GM19467 (cell line): ENCODE results near the gene A4GALT.
A peak's percentile ranks its signal among the peaks of the same experiment; 100 is the strongest.
"Not testable (repeated sequence)": the region's sequence is repeated elsewhere in the genome, so short reads cannot be mapped to it uniquely, and the experiment has no call there.

ENCODE experiments used
- ATAC-seq: cut with Tn5 transposase; IDR thresholded peaks from one replicate; pipeline ENCODE4 v1.9.1; 2021; ENCODE audit warnings: mild to moderate bottlenecking, moderate library complexity; ENCODE audit not compliant: unreplicated experiment

Gene A4GALT, protein sequence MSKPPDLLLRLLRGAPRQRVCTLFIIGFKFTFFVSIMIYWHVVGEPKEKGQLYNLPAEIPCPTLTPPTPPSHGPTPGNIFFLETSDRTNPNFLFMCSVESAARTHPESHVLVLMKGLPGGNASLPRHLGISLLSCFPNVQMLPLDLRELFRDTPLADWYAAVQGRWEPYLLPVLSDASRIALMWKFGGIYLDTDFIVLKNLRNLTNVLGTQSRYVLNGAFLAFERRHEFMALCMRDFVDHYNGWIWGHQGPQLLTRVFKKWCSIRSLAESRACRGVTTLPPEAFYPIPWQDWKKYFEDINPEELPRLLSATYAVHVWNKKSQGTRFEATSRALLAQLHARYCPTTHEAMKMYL

DNA sequence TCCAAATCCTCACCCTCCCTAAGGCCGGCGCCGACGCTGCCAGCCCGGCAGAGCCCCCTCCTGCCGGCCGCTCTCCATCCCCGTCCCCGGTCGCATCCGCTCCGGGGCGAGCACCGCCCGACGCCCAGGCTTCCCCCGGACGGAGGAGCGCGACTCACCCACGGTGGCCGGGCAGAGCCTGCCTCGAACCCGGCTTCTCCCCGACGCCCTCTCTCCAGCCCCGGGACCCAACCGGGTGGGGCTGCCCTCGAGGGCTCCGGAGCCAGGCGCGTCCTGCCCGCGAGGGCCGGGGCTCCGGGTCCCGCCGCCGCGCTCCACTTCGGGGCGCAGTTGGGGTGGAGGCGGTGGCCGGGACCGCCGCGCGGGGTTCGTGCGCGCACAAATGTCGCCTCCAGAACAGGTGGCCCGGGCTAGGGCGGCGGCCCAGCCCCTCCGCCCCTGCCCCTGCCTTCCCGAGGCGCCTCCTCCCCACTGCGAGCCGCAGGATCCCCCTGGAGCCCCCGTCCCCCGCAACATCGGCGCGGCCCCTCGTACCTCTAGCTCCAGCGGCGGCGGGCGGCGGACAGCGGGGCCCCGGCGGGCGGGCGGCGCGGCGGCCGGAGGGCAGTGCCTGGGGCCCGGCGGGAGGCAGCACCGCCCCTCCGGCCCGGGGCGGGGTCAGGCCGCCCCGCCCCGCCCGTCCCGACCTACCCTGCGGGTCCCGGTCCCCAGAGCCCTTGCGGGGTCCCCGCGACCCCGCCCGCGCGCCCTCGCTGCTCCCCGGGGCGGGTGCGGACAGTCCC, at the start of gene A4GALT:
TSS of gene A4GALT (minus strand) at position 608 of the 782 bp plus-strand sequence. CDS start 26,919 bp downstream, outside the sequence.
- no peak for ATAC-seq

DNA sequence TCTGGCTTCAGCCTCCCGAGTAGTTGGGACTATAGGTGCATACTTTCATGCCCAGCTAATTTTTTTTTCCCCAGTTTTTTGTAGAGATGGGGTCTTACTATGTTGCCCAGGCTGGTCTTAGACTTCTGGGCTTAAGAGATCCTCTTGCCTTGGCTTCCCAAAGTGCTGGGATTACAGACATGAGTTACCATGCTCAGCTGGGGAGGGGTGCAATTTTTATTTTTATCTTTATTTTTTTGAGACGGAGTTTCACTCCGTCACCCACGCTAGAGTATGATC, 49.7 kb upstream of the A4GALT start:
- no peak for ATAC-seq

DNA sequence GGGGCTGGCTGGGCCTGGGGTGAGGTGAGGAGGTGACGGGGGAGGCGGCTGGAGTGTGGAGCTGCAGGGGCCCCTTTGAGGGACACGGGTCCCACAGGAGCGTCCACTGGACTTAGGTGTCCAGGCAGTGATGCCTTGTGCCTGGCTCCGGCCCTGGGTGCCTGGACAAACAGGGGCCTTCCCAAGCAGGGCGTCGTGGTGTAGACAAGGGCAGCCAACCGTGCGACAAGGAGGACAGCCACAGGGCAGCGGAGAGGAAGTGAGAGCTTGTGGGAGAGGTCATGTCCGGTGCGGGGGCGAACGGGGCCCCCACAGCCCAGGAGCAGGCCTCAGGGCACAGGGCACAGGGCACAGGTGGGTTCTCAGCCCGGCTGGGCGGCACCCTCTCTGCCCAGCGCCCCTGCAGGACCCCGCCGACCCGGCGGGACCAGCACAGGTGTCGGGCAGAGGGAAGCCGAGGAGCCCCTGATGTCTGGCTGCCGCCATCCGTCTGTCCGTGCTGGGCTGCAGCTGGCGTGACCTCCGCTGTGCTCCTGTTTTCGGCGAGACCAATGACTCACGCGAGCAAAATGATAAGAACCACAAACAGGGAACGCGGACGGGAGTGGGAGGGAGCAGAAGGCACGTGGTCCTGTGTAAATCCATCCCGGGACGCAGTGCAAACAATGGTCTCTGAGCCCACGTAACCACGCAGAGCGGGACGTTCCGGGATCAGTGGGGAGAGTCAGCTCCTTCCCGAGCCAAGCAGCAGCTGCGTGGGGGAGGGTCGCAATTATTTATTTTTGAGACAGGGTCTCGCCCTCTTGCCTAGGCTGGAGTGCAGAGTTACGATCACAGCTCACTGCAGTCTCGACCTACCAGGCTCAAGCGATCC, 49.1 kb upstream of the A4GALT start:
- ATAC-seq = peak; percentile 72

DNA sequence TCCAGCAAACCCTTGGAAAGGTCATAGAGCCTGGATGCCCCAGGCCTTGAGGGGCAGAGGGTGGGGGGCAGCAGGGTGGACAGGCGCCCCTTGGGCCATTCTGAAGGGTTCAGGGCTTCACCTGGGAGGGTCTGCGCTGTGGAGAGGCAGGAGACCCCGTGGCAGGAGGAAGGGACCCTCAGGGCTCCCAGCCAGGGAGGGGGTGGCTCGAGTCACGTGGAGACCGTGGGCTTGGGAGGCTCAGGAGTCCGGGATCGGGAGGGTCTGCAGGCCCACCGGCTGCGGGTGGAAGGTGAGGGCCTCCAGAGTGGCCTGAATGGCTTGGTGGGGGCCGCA, 48.5 kb upstream of the A4GALT start:
- ATAC-seq = peak; percentile 5

DNA sequence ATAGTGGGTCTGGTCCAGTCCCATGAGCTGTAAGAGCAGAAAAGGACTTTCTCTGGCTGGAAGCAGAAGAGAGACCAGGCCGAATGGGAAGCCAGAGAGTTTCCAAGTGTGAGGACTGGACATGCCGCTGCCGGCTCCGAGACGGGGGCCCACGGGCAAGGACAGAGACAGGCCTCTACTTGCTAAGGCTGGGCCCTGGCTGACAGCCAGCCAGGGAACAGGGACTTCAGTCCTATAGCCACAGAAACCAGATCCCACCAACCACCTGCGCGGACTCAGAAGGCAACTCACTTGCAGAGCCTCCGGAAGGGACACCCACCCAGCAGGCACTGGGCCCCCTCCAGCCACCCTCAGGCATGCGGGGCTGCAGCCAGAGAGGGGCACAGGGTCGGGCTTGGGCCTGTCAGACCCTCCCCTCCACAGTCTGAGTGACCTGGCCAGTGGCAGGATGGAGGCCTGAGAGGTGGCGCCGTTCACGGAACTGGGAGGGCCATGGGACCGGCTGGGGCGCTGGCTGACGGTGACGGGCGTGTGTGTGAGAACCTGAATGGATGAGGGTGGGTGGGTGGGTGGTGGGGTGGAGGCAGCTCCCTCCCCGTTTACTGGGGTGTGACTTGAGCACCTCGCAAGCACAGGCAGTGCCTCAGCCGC, 47.8 kb upstream of the A4GALT start:
- no peak for ATAC-seq

DNA sequence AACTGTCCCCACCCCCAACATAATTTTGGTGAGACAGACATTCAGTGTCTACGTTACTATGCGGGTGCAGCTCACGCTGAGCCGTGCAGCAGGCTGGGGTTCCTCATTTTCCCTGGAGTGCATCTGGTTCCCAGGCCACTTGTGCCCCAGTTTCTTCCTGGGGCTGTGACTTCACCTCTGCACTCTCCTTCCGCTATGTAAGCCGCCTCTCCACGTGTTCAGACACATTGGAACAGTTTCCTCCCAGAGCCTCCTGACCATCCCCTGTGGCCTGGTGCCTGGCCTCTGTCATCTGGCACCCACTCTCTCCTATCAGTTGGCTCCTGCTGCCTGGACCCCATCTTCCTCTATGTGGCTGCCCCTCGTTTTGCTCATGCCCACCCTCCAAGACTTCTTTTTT, 46.2 kb upstream of the A4GALT start:
- ATAC-seq = no peak

DNA sequence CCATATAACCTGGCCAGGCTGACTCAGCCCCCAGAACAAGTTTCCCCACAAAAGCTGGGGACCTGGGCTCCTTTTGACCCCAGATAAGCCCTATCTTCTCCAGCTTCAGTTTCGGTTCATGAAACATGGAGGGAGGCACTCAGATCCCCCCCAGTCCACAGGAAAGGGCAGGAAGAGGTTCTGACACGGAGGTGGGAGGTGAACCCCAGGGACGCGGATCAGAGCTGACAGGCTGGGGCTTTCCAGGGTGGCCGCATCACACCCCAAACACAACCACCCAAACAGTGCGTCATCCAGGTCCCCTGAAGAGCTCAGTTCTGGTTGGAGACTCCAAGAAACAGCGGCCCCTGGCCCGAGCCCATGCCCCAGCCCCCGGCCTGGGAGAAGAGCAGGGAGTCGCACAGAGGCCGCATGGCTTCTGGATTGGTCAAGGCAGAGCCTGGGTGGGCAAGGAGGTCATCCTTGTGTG, 44.3 kb upstream of the A4GALT start:
- ATAC-seq = no peak

DNA sequence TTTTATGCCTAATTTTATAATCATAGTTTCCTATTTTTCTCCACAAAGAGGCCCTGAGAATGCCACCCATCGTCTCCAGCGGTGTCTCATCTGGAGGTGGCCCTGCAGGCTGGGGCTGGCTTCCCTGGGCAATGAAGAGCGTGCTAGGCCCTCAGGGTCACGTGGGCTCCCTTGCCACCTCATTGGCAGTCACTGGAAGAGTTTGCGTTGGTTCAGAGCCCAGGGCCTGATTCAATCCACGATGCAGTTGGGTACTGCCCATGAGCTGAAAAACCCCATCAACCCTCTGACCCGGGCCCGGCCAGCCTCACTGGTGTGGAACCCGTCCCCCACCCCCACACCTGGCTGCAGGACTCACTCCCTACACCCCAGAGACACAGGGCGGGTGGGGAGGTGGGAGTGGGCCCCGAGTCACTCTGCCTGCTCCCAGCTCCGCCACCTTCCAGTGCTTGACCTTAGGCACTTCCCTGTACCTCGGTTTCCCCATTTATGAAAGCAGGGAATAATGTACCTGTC, 43.4 kb upstream of the A4GALT start:
- ATAC-seq = no peak

DNA sequence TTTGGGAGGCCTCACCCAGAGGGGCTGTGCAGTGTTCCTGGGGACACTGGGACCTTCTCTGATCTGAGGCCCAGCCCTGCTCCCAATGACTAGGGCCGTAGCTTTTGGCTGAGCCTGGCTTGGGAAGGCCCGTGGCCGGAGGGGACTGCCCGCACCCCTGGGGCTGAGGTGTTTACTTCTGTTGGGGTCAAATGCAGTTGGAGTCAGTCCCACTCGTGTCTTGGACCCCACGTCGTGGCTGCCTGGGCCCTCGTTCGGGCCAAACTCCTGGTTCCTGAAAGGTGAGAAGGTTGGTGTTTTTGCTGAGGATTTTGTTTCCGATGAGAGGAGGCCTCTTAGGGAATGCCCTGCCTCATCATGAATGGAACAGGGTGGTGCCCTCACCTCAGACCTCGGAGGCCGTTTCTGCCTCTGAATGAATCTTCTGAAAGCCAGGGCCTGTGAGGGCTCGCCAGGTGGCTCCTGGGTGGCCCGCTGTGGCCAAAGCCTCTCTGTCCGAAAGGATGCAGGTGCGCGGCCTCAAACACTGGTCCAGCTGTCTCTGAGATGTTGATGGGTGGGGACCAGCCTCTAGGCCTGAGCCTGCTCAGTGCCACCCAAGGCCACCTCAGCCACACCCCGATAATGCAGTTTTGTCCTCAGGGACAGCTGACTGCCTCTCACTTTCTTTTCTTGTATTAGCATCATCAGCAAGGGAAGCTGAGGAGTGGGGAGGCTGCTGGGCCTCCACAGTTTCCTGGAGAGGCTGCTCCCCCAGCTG, 40.3 kb upstream of the A4GALT start:
- no peak for ATAC-seq

DNA sequence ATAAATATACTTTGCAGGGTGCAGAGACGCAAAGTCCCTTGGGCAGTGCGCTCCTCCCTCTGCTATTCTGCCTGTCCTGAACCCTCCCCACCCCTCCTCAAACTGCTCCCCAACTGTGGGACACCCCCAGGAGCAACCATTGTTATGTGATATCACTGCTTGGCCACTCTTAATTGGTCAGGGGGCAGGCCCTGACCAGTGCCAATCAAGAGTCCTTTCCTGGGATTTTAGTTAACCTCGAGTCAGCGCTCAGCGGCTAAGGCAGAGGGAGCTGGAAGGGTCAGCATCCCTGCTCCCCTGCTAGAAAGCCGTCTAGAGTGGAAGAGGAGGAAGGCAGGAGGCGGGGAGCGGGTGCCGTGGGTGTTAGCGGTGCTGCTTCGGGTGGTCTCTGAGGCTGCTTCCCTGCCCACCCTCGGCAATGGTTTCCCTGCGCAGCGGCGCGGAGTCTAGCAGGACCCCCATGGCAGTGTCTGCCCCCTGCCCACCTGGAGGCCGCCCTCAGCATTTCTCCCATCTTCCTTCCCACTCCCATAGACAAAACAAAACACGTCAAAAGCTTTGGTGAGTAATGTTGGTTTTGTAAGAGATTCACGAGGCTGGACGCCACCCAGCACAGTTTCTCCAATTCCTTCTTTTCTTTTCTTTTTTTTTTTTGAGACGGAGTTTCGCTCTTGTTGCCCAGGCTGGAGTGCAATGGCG, 38.4 kb upstream of the A4GALT start:
- ATAC-seq = no peak

DNA sequence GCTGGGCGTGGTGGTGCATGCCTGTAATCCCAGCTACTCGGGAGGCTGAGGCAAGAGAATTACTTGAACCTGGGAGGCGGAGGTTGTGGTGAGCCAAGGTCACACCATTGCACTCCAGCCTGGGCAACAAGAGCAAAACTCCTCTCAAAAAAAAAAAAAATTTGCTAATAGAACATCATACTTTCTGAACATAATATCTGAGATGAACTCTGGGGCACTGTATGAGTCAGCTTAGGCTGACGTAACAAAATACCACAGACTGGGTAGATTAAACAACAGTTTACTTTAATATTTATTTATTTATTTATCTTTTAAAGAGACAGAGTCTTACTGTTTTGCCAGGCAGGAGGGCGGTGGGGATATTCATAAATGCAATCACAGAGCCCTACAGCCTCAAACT, 34.9 kb upstream of the A4GALT start:
- ATAC-seq = not testable (repeated sequence)

DNA sequence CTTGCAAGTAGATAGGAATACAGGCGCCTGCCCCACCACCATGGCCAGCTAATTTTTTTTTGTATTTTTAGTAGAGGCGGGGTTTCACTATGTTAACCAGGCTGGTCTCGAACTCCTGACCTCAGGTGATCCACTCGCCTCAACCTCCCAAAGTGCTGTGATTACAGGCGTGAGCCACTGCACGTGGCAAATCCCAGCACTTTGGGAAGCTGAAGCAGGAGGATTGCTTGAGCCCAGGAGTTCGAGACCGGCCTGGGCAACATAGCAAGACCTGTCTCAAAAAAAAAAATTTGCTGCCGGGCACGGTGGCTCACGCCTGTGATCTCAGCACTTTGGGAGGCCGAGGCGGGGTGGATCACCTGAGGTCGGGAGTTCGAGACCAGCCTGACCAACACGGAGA, 34.5 kb upstream of the A4GALT start:
- not testable (repeated sequence) for ATAC-seq

DNA sequence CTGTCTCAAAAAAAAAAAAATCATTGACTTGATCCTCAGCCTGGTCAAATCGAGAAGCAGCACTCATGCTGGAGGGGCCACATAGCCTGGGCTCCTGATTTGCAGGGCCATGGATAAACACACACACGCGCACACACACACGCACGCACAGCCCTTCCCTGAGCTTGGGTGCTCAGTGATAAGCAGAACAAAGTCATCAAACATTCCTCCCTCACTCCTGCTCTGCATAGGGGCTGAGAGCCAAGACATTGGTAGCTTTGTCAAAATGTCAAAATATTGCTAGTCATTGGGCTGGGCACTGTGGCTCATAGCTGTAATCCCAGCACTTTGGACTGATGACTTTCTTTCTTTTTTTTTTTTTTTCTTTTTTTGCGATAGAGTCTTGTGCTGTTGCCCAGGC, 34.0 kb upstream of the A4GALT start:
- ATAC-seq = no peak

DNA sequence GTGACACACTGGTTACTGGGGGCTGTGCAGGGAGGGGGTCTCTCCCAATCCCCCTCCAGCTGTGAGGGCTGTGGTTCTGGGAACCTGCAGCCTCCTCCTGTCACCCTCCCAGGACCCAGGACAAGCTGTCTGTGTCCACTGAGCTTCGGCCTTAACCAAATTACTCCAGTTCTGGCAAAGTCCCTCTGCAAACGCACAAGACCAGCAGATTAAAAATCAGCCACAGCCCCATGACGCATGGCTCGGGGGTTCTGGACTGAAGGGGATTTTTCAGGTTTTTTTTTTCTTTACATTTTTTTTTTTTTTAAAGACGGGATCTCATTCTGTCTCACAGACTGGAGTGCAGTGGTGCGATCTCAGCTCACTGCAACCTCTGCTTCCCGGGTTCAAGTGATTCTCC, 32.2 kb upstream of the A4GALT start:
- no peak for ATAC-seq

DNA sequence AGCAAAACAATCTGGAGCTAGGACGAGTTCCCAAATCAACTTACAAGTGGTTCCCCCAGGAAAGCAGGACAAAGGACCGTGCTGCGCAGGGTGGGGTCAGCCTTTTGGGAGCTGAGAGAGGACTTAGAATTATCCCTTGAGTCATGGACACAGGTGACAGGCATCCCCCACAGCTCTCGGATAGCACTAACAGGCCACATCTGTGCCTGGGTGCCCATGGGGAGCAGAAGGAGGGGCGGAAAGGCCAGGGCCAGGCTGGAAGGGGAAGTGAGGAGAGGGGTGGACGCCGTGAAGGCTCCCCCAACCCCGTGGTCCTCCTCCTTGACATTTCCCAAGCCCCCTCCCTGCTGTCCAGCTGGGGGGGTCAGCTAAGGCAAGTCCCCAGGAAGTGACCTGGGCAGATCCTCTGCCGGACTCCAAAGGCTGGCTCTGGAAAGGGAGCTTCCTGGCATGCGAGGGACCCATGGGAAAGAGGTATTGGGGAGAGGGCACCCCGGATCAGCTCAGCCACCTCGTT, 31.6 kb upstream of the A4GALT start:
- no peak for ATAC-seq

DNA sequence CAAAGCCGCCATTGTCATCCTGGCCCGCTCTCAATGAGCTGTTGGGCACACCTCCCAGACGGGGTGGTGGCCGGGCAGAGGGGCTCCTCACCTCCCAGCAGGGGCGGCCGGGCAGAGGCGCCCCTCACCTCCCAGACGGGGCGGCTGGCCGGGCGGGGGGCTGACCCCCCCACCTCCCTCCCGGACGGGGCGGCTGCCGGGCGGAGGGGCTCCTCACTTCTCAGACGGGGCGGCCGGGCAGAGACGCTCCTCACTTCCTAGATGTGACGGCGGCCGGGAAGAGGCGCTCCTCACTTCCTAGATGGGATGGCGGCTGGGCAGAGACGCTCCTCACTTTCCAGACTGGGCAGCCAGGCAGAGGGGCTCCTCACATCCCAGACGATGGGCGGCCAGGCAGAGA, 29.8 kb upstream of the A4GALT start:
- ATAC-seq = not testable (repeated sequence)

DNA sequence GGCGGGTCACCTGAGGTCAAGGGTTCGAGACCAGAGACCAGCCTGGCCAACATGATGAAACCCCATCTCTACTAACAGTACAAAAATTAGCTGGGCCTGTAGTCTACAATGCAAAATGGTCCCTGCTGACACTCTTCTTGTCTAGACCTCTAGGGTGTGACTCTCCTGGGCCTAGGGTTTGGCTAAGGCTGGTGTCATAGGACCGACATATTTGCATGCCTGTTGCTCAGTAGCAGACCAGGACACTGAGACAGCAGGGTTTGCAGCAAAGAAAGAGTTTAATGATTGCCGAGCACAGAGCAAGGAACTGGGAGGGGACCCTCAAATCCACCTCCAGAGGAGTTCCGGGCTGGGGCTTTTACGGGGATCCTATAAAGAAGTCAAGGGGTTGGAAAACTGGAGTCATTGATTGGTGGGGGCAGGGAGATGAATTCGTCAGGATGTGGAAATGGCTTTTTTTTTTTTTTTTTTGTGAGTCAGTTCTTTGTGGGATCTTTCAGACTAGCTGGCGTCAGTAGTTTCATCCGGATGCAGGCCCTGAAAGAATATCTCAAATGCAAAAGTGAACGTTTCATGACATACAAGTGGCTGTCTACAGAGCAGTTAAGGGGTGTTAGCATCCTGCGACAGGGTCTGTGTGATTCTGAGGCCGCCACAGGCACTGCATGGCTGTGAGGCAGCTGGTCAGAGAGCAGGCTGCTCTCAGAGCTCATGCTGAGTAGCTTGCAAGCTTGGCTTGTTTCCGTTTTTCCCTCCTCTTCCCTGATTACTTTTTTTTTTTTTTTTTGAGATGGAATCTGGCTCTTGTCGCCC, 27.2 kb upstream of the A4GALT start:
- no peak for ATAC-seq

DNA sequence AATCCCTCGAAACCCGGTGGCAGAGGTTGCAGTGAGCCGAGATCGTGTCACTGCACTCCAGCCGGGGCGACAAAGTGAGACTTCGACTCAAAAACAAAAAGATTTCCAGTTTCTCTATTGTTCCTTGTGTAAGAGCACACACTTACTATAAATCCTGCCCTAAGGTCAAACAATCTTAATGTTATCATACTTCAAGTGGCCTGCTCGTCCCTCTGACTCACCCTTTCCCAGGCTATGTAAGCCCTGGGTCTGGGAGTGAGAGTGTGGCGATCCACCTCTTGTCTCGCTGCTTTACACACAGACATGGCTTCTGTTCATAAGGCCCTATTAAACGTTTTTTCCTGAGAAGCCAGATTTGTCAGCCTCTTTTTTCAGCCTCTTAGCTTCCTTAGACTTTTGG, 24.4 kb upstream of the A4GALT start:
- no peak for ATAC-seq
